IMR-90 (cell line): ENCODE measurements around the gene PDE4B. TPM values are rescaled to one million over a fixed set of nuclear protein-coding genes. Genes with fewer than 3 reads are reported as not detected.

ENCODE experiments used
- ATAC-seq: fragments of 200-7000 bp; cut with Tn5 transposase; 2 replicates; pipeline ENCODE4 v1.9.1; 2020; ENCODE audit warnings: low read depth, mild to moderate bottlenecking, moderate library complexity
- BruUV-seq: library from RNA; stranded (reverse); fragments of 400-500 nt; replicated peaks from 2 replicates; lab custom pipeline; 2021; lab: Mats Ljungman, UMichigan
- CTCF ChIA-PET: fragments of 300-600 bp; formaldehyde crosslinking; extraction: SDS; loops from one replicate; lab custom pipeline; 2021; ENCODE audit warnings: antibody characterized with exemption; lab: Yijun Ruan, JAX
- POLR2A ChIA-PET: fragments of 300-600 bp; sonication (Branson Sonifier 250); formaldehyde crosslinking; loops from one replicate; lab custom pipeline; 2022; ENCODE audit warnings: antibody characterized with exemption; ENCODE audit not compliant: unreplicated experiment; lab: Charles Lee
- DNase-seq: peaks from one replicate; pipeline ENCODE4 v3.0.0; 2013
- H2AFZ ChIP-seq: replicated peaks from 2 replicates; pipeline ENCODE3; 2013; ENCODE audit warnings: low read length, mild to moderate bottlenecking; ENCODE audit not compliant: poor library complexity
- H2AK5ac ChIP-seq: 2 replicates; pipeline ENCODE4 v1.6.1; 2013; ENCODE audit warnings: low read depth, low read length, inconsistent platforms
- H2AK9ac ChIP-seq: replicated peaks from 2 replicates; pipeline ENCODE3; 2013; ENCODE audit warnings: mild to moderate bottlenecking, low read depth, low read length, moderate library complexity; ENCODE audit not compliant: poor library complexity
- H2BK120ac ChIP-seq: 2 replicates; pipeline ENCODE4 v1.6.1; 2013; ENCODE audit warnings: low read depth, low read length, inconsistent platforms
- H2BK15ac ChIP-seq: 3 replicates; pipeline ENCODE4 v1.6.1; 2013; ENCODE audit warnings: low read depth, low read length, inconsistent platforms
- H2BK20ac ChIP-seq: 2 replicates; pipeline ENCODE4 v1.6.1; 2013; ENCODE audit warnings: low read depth, mild to moderate bottlenecking, inconsistent platforms, low read length, moderate library complexity
- H2BK5ac ChIP-seq: 2 replicates; pipeline ENCODE4 v1.6.1; 2013; ENCODE audit warnings: mild to moderate bottlenecking, low read depth, low read length, inconsistent platforms; ENCODE audit not compliant: poor library complexity, severe bottlenecking
- H3K14ac ChIP-seq: replicated peaks from 2 replicates; pipeline ENCODE4 v1.6.1; 2013; ENCODE audit warnings: low read depth, low read length, inconsistent platforms
- H3K18ac ChIP-seq: 2 replicates; pipeline ENCODE4 v1.6.1; 2013; ENCODE audit warnings: low read depth, low read length, control low read depth
- H3K23ac ChIP-seq: 2 replicates; pipeline ENCODE4 v1.6.1; 2013; ENCODE audit warnings: low read depth, low read length, inconsistent platforms
- H3K27ac ChIP-seq: 2 replicates; pipeline ENCODE4 v1.5.1; 2013; ENCODE audit warnings: mild to moderate bottlenecking, control low read depth, low read length; ENCODE audit not compliant: insufficient read depth
- H3K27me3 ChIP-seq: 2 replicates; pipeline ENCODE4 v1.6.1; 2013; ENCODE audit warnings: low read length; ENCODE audit not compliant: control insufficient read depth, insufficient read depth
- H3K36me3 ChIP-seq: 2 replicates; pipeline ENCODE4 v1.6.1; 2013; ENCODE audit warnings: low read length, mixed read lengths; ENCODE audit not compliant: control insufficient read depth, insufficient read depth
- H3K4ac ChIP-seq: 2 replicates; pipeline ENCODE4 v1.6.1; 2013; ENCODE audit warnings: low read depth, low read length, inconsistent platforms
- H3K4me1 ChIP-seq: 2 replicates; pipeline ENCODE4 v1.6.1; 2013; ENCODE audit warnings: low read length, mixed read lengths; ENCODE audit not compliant: control insufficient read depth, insufficient read depth
- H3K4me2 ChIP-seq: 2 replicates; pipeline ENCODE4 v1.6.1; 2013; ENCODE audit warnings: low read depth, mild to moderate bottlenecking, control low read depth, low read length, moderate library complexity
- H3K4me3 ChIP-seq: 2 replicates; pipeline ENCODE4 v1.5.1; 2013; ENCODE audit warnings: low read depth, mild to moderate bottlenecking, control low read depth, low read length, moderate library complexity; ENCODE audit not compliant: insufficient read depth
- H3K56ac ChIP-seq: 2 replicates; pipeline ENCODE4 v1.6.1; 2013; ENCODE audit warnings: low read length, inconsistent platforms; ENCODE audit not compliant: insufficient read depth; ENCODE audit errors: extremely low read depth
- H3K79me1 ChIP-seq, 2 experiments: 2 replicates each; pipeline ENCODE4 v1.6.1; 2013; ENCODE audit warnings: low read length in 2 of 2, inconsistent platforms in 1 of 2, low read depth in 1 of 2
- H3K9ac ChIP-seq: 2 replicates; pipeline ENCODE4 v1.6.1; 2013; ENCODE audit warnings: low read depth, low read length, control low read depth
- H3K9me1 ChIP-seq: 2 replicates; pipeline ENCODE4 v1.6.1; 2013; ENCODE audit warnings: low read length, inconsistent platforms; ENCODE audit not compliant: insufficient read depth
- H3K9me3 ChIP-seq: 2 replicates; pipeline ENCODE4 v1.6.1; 2013; ENCODE audit warnings: low read length; ENCODE audit not compliant: control insufficient read depth, insufficient read depth
- H4K20me1 ChIP-seq: 2 replicates; pipeline ENCODE4 v1.6.1; 2013; ENCODE audit warnings: low read length, inconsistent platforms; ENCODE audit not compliant: insufficient read depth
- H4K5ac ChIP-seq: 2 replicates; pipeline ENCODE4 v1.6.1; 2013; ENCODE audit warnings: mild to moderate bottlenecking, low read depth, low read length, control low read depth
- H4K8ac ChIP-seq, 2 experiments: 2 replicates each; pipeline ENCODE4 v1.6.1; 2013; ENCODE audit warnings: low read depth in 2 of 2, low read length in 2 of 2, control low read depth in 1 of 2, inconsistent platforms in 1 of 2
- H4K91ac ChIP-seq: 2 replicates; pipeline ENCODE4 v1.6.1; 2013; ENCODE audit warnings: low read depth, low read length, inconsistent platforms; ENCODE audit not compliant: insufficient read depth
- BHLHE40 ChIP-seq: fragments of 150-350 bp; IDR thresholded peaks from 2 replicates; pipeline ENCODE4 v1.6.1; 2016; ENCODE audit warnings: mild to moderate bottlenecking, low read depth, low read length
- CEBPB ChIP-seq: IDR thresholded peaks from 2 replicates; pipeline ENCODE4 v1.6.1; 2012; ENCODE audit warnings: low read depth, low read length, improper control_type of control experiment
- FOS ChIP-seq: fragments of 150-350 bp; IDR thresholded peaks from 2 replicates; pipeline ENCODE4 v1.6.1; 2016; ENCODE audit warnings: low read depth, low read length
- MAFK ChIP-seq: IDR thresholded peaks from 2 replicates; pipeline ENCODE4 v1.6.1; 2012; ENCODE audit warnings: low read depth, low read length, improper control_type of control experiment
- MAZ ChIP-seq: IDR thresholded peaks from 2 replicates; pipeline ENCODE4 v1.6.1; 2012; ENCODE audit warnings: low read depth, mild to moderate bottlenecking, low read length, improper control_type of control experiment, moderate library complexity, borderline replicate concordance
- MXI1 ChIP-seq: IDR thresholded peaks from 2 replicates; pipeline ENCODE4 v1.6.1; 2012; ENCODE audit warnings: low read depth, mild to moderate bottlenecking, low read length, moderate library complexity, borderline replicate concordance
- RAD21 ChIP-seq: IDR thresholded peaks from 2 replicates; pipeline ENCODE4 v1.6.1; 2012; ENCODE audit warnings: low read length, improper control_type of control experiment
- SMC3 ChIP-seq: fragments of 150-350 bp; IDR thresholded peaks from 2 replicates; pipeline ENCODE4 v1.6.1; 2016; ENCODE audit warnings: low read depth, mild to moderate bottlenecking, antibody characterized with exemption, low read length, moderate library complexity
- dilution Hi-C: fragments of 300-500 bp; cut with HindIII; formaldehyde crosslinking; loops from one replicate; pipeline ENCODE4 v1.14.3; 2018; ENCODE audit warnings: low sequenced_read_pairs; ENCODE audit not compliant: unreplicated experiment
- in situ Hi-C: fragments of 300-500 bp; cut with MboI; formaldehyde crosslinking; loops from 3 replicates; pipeline ENCODE4 v1.14.3; 2019; ENCODE audit warnings: low sequenced_read_pairs, inconsistent platforms, mixed read lengths
- intact Hi-C: fragments of 100-400 bp; cut with micrococcal nuclease; formaldehyde crosslinking; loops from 2 replicates; pipeline ENCODE4 v1.10.0; 2022
- polyA plus RNA-seq, 3 experiments: library from polyadenylated mRNA; depleted of rRNA; stranded (reverse); fragments of >200 nt; gene quantifications; 2 replicates each; pipeline ENCODE4 v1.2.3, GENCODE V29; 2012; ENCODE audit warnings: low replicate concordance in 1 of 3
- total RNA-seq: library from RNA; depleted of rRNA; stranded (reverse); fragments of >200 nt; gene quantifications from 2 replicates; pipeline ENCODE4 v1.2.3, GENCODE V29; 2012
- TF ChIP-seq, protein P1 (sequence below): conservative IDR thresholded peaks from 2 replicates; pipeline ENCODE4 v1.5.1; 2012; ENCODE audit warnings: mild to moderate bottlenecking, low read depth, low read length, improper control_type of control experiment
- TF ChIP-seq, protein P2 (sequence below): fragments of 150-350 bp; IDR thresholded peaks from 2 replicates; pipeline ENCODE4 v1.6.1; 2017; ENCODE audit warnings: mild to moderate bottlenecking, antibody characterized with exemption, low read length, low read depth
- TF ChIP-seq, protein P3 (sequence below): fragments of 150-350 bp; IDR thresholded peaks from 2 replicates; pipeline ENCODE4 v1.6.1; 2016; ENCODE audit warnings: low read depth, mild to moderate bottlenecking, low read length, moderate library complexity, borderline replicate concordance

Gene PDE4B
- total and polyA plus RNA-seq, 2 of the 4 experiments (the other 2 are of a cell fraction) = 5.8 to 21.3 TPM

DNA sequence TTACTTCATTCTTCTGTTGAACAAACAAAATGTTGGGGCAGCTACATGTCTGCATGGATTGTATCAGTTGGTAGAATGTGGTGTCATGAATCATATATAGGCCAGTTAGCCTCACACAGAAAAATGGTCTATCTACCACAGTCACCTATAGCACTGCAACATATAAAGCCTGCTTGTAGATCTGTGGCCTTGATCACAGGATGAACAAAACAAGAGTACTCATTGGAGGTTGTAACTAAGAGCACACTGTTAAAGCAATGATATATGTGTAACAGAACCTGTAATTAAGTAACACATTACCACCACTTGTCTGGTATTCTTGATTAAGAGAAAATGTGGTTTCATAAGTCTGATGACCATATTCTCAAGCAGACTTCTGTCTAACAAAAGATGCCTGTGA, 573.9 kb downstream of the PDE4B start:
- dilution Hi-C loops = no loop called here
- H3K9ac ChIP-seq = no peak overlapping the region
- H3K4ac ChIP-seq = no peak overlapping the region
- no peak overlapping the region for H3K4me2 ChIP-seq
- H4K5ac ChIP-seq = no peak overlapping the region
- H3K4me1 ChIP-seq = peaks cover 16% of the 10 kb centered on the region
- no peak overlapping the region for H2BK15ac ChIP-seq
- H2AK5ac ChIP-seq = no peak overlapping the region
- H3K18ac ChIP-seq = no peak overlapping the region
- no TSS peak for BruUV-seq
- ChIA-PET CTCF (no interaction called here), POLR2A (no interaction called here)
- intact Hi-C loops = no loop called here
- no peak overlapping the region for H2AK9ac ChIP-seq
- H3K4me3 ChIP-seq = no peak overlapping the region
- H3K9me1 ChIP-seq = no peaks in the 10 kb centered on the region
- in situ Hi-C loops = no loop called here
- no peak for DNase-seq
- H2BK120ac ChIP-seq = no peak overlapping the region
- H4K8ac ChIP-seq = no peak overlapping the region
- H3K14ac ChIP-seq = no peak overlapping the region
- no peak overlapping the region for H4K91ac ChIP-seq
- TF ChIP-seq MAFK (no peak), BHLHE40 (no peak), MXI1 (no peak), MAZ (no peak), SMC3 (no peak), FOS (no peak), RAD21 (no peak), CEBPB (no peak)
- TF ChIP-seq, protein P1, sequence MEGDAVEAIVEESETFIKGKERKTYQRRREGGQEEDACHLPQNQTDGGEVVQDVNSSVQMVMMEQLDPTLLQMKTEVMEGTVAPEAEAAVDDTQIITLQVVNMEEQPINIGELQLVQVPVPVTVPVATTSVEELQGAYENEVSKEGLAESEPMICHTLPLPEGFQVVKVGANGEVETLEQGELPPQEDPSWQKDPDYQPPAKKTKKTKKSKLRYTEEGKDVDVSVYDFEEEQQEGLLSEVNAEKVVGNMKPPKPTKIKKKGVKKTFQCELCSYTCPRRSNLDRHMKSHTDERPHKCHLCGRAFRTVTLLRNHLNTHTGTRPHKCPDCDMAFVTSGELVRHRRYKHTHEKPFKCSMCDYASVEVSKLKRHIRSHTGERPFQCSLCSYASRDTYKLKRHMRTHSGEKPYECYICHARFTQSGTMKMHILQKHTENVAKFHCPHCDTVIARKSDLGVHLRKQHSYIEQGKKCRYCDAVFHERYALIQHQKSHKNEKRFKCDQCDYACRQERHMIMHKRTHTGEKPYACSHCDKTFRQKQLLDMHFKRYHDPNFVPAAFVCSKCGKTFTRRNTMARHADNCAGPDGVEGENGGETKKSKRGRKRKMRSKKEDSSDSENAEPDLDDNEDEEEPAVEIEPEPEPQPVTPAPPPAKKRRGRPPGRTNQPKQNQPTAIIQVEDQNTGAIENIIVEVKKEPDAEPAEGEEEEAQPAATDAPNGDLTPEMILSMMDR = no peak
- TF ChIP-seq, protein P2, sequence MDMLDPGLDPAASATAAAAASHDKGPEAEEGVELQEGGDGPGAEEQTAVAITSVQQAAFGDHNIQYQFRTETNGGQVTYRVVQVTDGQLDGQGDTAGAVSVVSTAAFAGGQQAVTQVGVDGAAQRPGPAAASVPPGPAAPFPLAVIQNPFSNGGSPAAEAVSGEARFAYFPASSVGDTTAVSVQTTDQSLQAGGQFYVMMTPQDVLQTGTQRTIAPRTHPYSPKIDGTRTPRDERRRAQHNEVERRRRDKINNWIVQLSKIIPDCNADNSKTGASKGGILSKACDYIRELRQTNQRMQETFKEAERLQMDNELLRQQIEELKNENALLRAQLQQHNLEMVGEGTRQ = no peak
- TF ChIP-seq, protein P3, sequence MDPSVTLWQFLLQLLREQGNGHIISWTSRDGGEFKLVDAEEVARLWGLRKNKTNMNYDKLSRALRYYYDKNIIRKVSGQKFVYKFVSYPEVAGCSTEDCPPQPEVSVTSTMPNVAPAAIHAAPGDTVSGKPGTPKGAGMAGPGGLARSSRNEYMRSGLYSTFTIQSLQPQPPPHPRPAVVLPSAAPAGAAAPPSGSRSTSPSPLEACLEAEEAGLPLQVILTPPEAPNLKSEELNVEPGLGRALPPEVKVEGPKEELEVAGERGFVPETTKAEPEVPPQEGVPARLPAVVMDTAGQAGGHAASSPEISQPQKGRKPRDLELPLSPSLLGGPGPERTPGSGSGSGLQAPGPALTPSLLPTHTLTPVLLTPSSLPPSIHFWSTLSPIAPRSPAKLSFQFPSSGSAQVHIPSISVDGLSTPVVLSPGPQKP = no peak
- H3K79me1 ChIP-seq = peaks cover 4 to 6% of the 10 kb centered on the region in 2 experiments; a peak in 2 of 4 replicates
- ATAC-seq = no peak
- no peak overlapping the region for H3K56ac ChIP-seq
- peaks cover 3% of the 10 kb centered on the region; the same call in 1 of the 2 replicates for H4K20me1 ChIP-seq
- H2AFZ ChIP-seq = no peak overlapping the region
- no peak overlapping the region for H3K27ac ChIP-seq
- no peak overlapping the region for H2BK5ac ChIP-seq
- H3K23ac ChIP-seq = no peak overlapping the region
- H2BK20ac ChIP-seq = no peak overlapping the region
- H3K27me3 ChIP-seq = no peaks in the 10 kb centered on the region
- peaks cover 55% of the 10 kb centered on the region for H3K36me3 ChIP-seq
- H3K9me3 ChIP-seq = no peaks in the 10 kb centered on the region
